IMR-90 (cell line): ENCODE results near the gene AICDA. TPM values are rescaled to one million over a fixed set of nuclear protein-coding genes. Genes with fewer than 3 reads are reported as not detected.

Source experiments
- ATAC-seq: fragments of 200-7000 bp; cut with Tn5 transposase; 2 replicates; pipeline ENCODE4 v1.9.1; 2020; ENCODE audit warnings: low read depth, mild to moderate bottlenecking, moderate library complexity
- BruUV-seq: library from RNA; stranded (reverse); fragments of 400-500 nt; replicated peaks from 2 replicates; lab custom pipeline; 2021; lab: Mats Ljungman, UMichigan
- CTCF ChIA-PET: fragments of 300-600 bp; formaldehyde crosslinking; extraction: SDS; loops from one replicate; lab custom pipeline; 2021; ENCODE audit warnings: antibody characterized with exemption; lab: Yijun Ruan, JAX
- POLR2A ChIA-PET: fragments of 300-600 bp; sonication (Branson Sonifier 250); formaldehyde crosslinking; loops from one replicate; lab custom pipeline; 2022; ENCODE audit warnings: antibody characterized with exemption; ENCODE audit not compliant: unreplicated experiment; lab: Charles Lee
- DNase-seq: peaks from one replicate; pipeline ENCODE4 v3.0.0; 2013
- H2AFZ ChIP-seq: replicated peaks from 2 replicates; pipeline ENCODE3; 2013; ENCODE audit warnings: low read length, mild to moderate bottlenecking; ENCODE audit not compliant: poor library complexity
- H2AK5ac ChIP-seq: 2 replicates; pipeline ENCODE4 v1.6.1; 2013; ENCODE audit warnings: low read depth, low read length, inconsistent platforms
- H2AK9ac ChIP-seq: replicated peaks from 2 replicates; pipeline ENCODE3; 2013; ENCODE audit warnings: mild to moderate bottlenecking, low read depth, low read length, moderate library complexity; ENCODE audit not compliant: poor library complexity
- H2BK120ac ChIP-seq: 2 replicates; pipeline ENCODE4 v1.6.1; 2013; ENCODE audit warnings: low read depth, low read length, inconsistent platforms
- H2BK15ac ChIP-seq: 3 replicates; pipeline ENCODE4 v1.6.1; 2013; ENCODE audit warnings: low read depth, low read length, inconsistent platforms
- H2BK20ac ChIP-seq: 2 replicates; pipeline ENCODE4 v1.6.1; 2013; ENCODE audit warnings: low read depth, mild to moderate bottlenecking, inconsistent platforms, low read length, moderate library complexity
- H2BK5ac ChIP-seq: 2 replicates; pipeline ENCODE4 v1.6.1; 2013; ENCODE audit warnings: mild to moderate bottlenecking, low read depth, low read length, inconsistent platforms; ENCODE audit not compliant: poor library complexity, severe bottlenecking
- H3K14ac ChIP-seq: replicated peaks from 2 replicates; pipeline ENCODE4 v1.6.1; 2013; ENCODE audit warnings: low read depth, low read length, inconsistent platforms
- H3K18ac ChIP-seq: 2 replicates; pipeline ENCODE4 v1.6.1; 2013; ENCODE audit warnings: low read depth, low read length, control low read depth
- H3K23ac ChIP-seq: 2 replicates; pipeline ENCODE4 v1.6.1; 2013; ENCODE audit warnings: low read depth, low read length, inconsistent platforms
- H3K27ac ChIP-seq: 2 replicates; pipeline ENCODE4 v1.5.1; 2013; ENCODE audit warnings: mild to moderate bottlenecking, control low read depth, low read length; ENCODE audit not compliant: insufficient read depth
- H3K27me3 ChIP-seq: 2 replicates; pipeline ENCODE4 v1.6.1; 2013; ENCODE audit warnings: low read length; ENCODE audit not compliant: control insufficient read depth, insufficient read depth
- H3K36me3 ChIP-seq: 2 replicates; pipeline ENCODE4 v1.6.1; 2013; ENCODE audit warnings: low read length, mixed read lengths; ENCODE audit not compliant: control insufficient read depth, insufficient read depth
- H3K4ac ChIP-seq: 2 replicates; pipeline ENCODE4 v1.6.1; 2013; ENCODE audit warnings: low read depth, low read length, inconsistent platforms
- H3K4me1 ChIP-seq: 2 replicates; pipeline ENCODE4 v1.6.1; 2013; ENCODE audit warnings: low read length, mixed read lengths; ENCODE audit not compliant: control insufficient read depth, insufficient read depth
- H3K4me2 ChIP-seq: 2 replicates; pipeline ENCODE4 v1.6.1; 2013; ENCODE audit warnings: low read depth, mild to moderate bottlenecking, control low read depth, low read length, moderate library complexity
- H3K4me3 ChIP-seq: 2 replicates; pipeline ENCODE4 v1.5.1; 2013; ENCODE audit warnings: low read depth, mild to moderate bottlenecking, control low read depth, low read length, moderate library complexity; ENCODE audit not compliant: insufficient read depth
- H3K56ac ChIP-seq: 2 replicates; pipeline ENCODE4 v1.6.1; 2013; ENCODE audit warnings: low read length, inconsistent platforms; ENCODE audit not compliant: insufficient read depth; ENCODE audit errors: extremely low read depth
- H3K79me1 ChIP-seq, 2 experiments: 2 replicates each; pipeline ENCODE4 v1.6.1; 2013; ENCODE audit warnings: low read length in 2 of 2, inconsistent platforms in 1 of 2, low read depth in 1 of 2
- H3K9ac ChIP-seq: 2 replicates; pipeline ENCODE4 v1.6.1; 2013; ENCODE audit warnings: low read depth, low read length, control low read depth
- H3K9me1 ChIP-seq: 2 replicates; pipeline ENCODE4 v1.6.1; 2013; ENCODE audit warnings: low read length, inconsistent platforms; ENCODE audit not compliant: insufficient read depth
- H3K9me3 ChIP-seq: 2 replicates; pipeline ENCODE4 v1.6.1; 2013; ENCODE audit warnings: low read length; ENCODE audit not compliant: control insufficient read depth, insufficient read depth
- H4K20me1 ChIP-seq: 2 replicates; pipeline ENCODE4 v1.6.1; 2013; ENCODE audit warnings: low read length, inconsistent platforms; ENCODE audit not compliant: insufficient read depth
- H4K5ac ChIP-seq: 2 replicates; pipeline ENCODE4 v1.6.1; 2013; ENCODE audit warnings: mild to moderate bottlenecking, low read depth, low read length, control low read depth
- H4K8ac ChIP-seq, 2 experiments: 2 replicates each; pipeline ENCODE4 v1.6.1; 2013; ENCODE audit warnings: low read depth in 2 of 2, low read length in 2 of 2, control low read depth in 1 of 2, inconsistent platforms in 1 of 2
- H4K91ac ChIP-seq: 2 replicates; pipeline ENCODE4 v1.6.1; 2013; ENCODE audit warnings: low read depth, low read length, inconsistent platforms; ENCODE audit not compliant: insufficient read depth
- BHLHE40 ChIP-seq: fragments of 150-350 bp; IDR thresholded peaks from 2 replicates; pipeline ENCODE4 v1.6.1; 2016; ENCODE audit warnings: mild to moderate bottlenecking, low read depth, low read length
- CEBPB ChIP-seq: IDR thresholded peaks from 2 replicates; pipeline ENCODE4 v1.6.1; 2012; ENCODE audit warnings: low read depth, low read length, improper control_type of control experiment
- CHD1 ChIP-seq: IDR thresholded peaks from 2 replicates; pipeline ENCODE4 v1.6.1; 2012; ENCODE audit warnings: low read depth, low read length, improper control_type of control experiment
- CTCF ChIP-seq: conservative IDR thresholded peaks from 2 replicates; pipeline ENCODE4 v1.5.1; 2012; ENCODE audit warnings: mild to moderate bottlenecking, low read depth, low read length, improper control_type of control experiment
- ELK1 ChIP-seq: fragments of 150-350 bp; IDR thresholded peaks from 2 replicates; pipeline ENCODE4 v1.6.1; 2016; ENCODE audit warnings: low read depth, mild to moderate bottlenecking, low read length, moderate library complexity, borderline replicate concordance
- FOS ChIP-seq: fragments of 150-350 bp; IDR thresholded peaks from 2 replicates; pipeline ENCODE4 v1.6.1; 2016; ENCODE audit warnings: low read depth, low read length
- MAFK ChIP-seq: IDR thresholded peaks from 2 replicates; pipeline ENCODE4 v1.6.1; 2012; ENCODE audit warnings: low read depth, low read length, improper control_type of control experiment
- MAZ ChIP-seq: IDR thresholded peaks from 2 replicates; pipeline ENCODE4 v1.6.1; 2012; ENCODE audit warnings: low read depth, mild to moderate bottlenecking, low read length, improper control_type of control experiment, moderate library complexity, borderline replicate concordance
- NFE2L2 ChIP-seq: fragments of 150-350 bp; IDR thresholded peaks from 2 replicates; pipeline ENCODE4 v1.6.1; 2016; ENCODE audit warnings: low read depth, mild to moderate bottlenecking, low read length
- POLR2A ChIP-seq: IDR thresholded peaks from 2 replicates; pipeline ENCODE4 v1.6.1; 2012; ENCODE audit warnings: mild to moderate bottlenecking, low read depth, low read length
- RCOR1 ChIP-seq: IDR thresholded peaks from 2 replicates; pipeline ENCODE4 v1.6.1; 2012; ENCODE audit warnings: mild to moderate bottlenecking, low read length, improper control_type of control experiment; ENCODE audit not compliant: insufficient replicate concordance
- RFX5 ChIP-seq: IDR thresholded peaks from 2 replicates; pipeline ENCODE4 v1.8.0; 2012; ENCODE audit warnings: low read depth, mild to moderate bottlenecking, low read length, moderate library complexity
- SMC3 ChIP-seq: fragments of 150-350 bp; IDR thresholded peaks from 2 replicates; pipeline ENCODE4 v1.6.1; 2016; ENCODE audit warnings: low read depth, mild to moderate bottlenecking, antibody characterized with exemption, low read length, moderate library complexity
- USF2 ChIP-seq: fragments of 150-350 bp; IDR thresholded peaks from 2 replicates; pipeline ENCODE4 v1.6.1; 2017; ENCODE audit warnings: mild to moderate bottlenecking, antibody characterized with exemption, low read length, low read depth
- WGBS, 2 experiments: methylation state at CpG; one replicate each; pipeline versions ENCODE4 v1.1.5 to v1.1.7; 2013; ENCODE audit warnings: missing lambda C conversion rate in 2 of 2; ENCODE audit not compliant: insufficient read length in 1 of 2; ENCODE audit errors: extremely low coverage in 2 of 2; 5-methylcytosine and 5-hydroxymethylcytosine counted together
- dilution Hi-C: fragments of 300-500 bp; cut with HindIII; formaldehyde crosslinking; loops from one replicate; pipeline ENCODE4 v1.14.3; 2018; ENCODE audit warnings: low sequenced_read_pairs; ENCODE audit not compliant: unreplicated experiment
- in situ Hi-C: fragments of 300-500 bp; cut with MboI; formaldehyde crosslinking; loops from 3 replicates; pipeline ENCODE4 v1.14.3; 2019; ENCODE audit warnings: low sequenced_read_pairs, inconsistent platforms, mixed read lengths
- intact Hi-C: fragments of 100-400 bp; cut with micrococcal nuclease; formaldehyde crosslinking; loops from 2 replicates; pipeline ENCODE4 v1.10.0; 2022
- polyA plus RNA-seq, 3 experiments: library from polyadenylated mRNA; depleted of rRNA; stranded (reverse); fragments of >200 nt; gene quantifications; 2 replicates each; pipeline ENCODE4 v1.2.3, GENCODE V29; 2012; ENCODE audit warnings: low replicate concordance in 1 of 3
- total RNA-seq: library from RNA; depleted of rRNA; stranded (reverse); fragments of >200 nt; gene quantifications from 2 replicates; pipeline ENCODE4 v1.2.3, GENCODE V29; 2012

The AICDA gene
- total and polyA plus RNA-seq, 2 of the 4 experiments (the other 2 are of a cell fraction): not detected

GRCh38 chr12:8622646-8623045 lies 10.0 kb upstream of the AICDA start:
- Histone ChIP-seq H2BK15ac (no peak overlapping the region), H3K79me1 (no peaks in the 10 kb centered on the region), H3K9ac (no peak overlapping the region), H3K4me2 (no peak overlapping the region), H2BK20ac (no peak overlapping the region), H3K56ac (no peak overlapping the region), H3K14ac (no peak overlapping the region), H3K36me3 (no peaks in the 10 kb centered on the region), H4K20me1 (no peaks in the 10 kb centered on the region), H2AK9ac (no peak overlapping the region), H3K18ac (no peak overlapping the region), H3K9me3 (no peaks in the 10 kb centered on the region), H3K4ac (no peak overlapping the region), H4K8ac (no peak overlapping the region), H2AK5ac (no peak overlapping the region), H3K9me1 (no peaks in the 10 kb centered on the region), H2BK120ac (no peak overlapping the region), H4K5ac (no peak overlapping the region), H3K27ac (no peak overlapping the region), H3K27me3 (no peaks in the 10 kb centered on the region), H3K4me3 (no peak overlapping the region), H2AFZ (no peak overlapping the region), H3K23ac (no peak overlapping the region), H3K4me1 (no peaks in the 10 kb centered on the region), H2BK5ac (no peak overlapping the region), H4K91ac (no peak overlapping the region)
- intact Hi-C loops: no loop called here
- ChIA-PET CTCF (no interaction called here), POLR2A (no interaction called here)
- in situ Hi-C loops: no loop called here
- ATAC-seq (no peak), DNase-seq (no peak)
- 40% methylated on average over 2 of the region's 4 CpGs; no CpG with 5 or more reads in 1 of the 2 experiments for WGBS, 2 experiments
- dilution Hi-C loops: no loop called here
- TF ChIP-seq BHLHE40 (no peak), ELK1 (no peak), RCOR1 (no peak), MAFK (no peak), SMC3 (no peak), NFE2L2 (no peak), CHD1 (no peak), CTCF (no peak), CEBPB (no peak), RFX5 (no peak), MAZ (no peak), POLR2A (no peak), FOS (no peak), USF2 (no peak)
- no TSS peak for BruUV-seq
